ENCODE data around the gene TRIM9. TPM values are rescaled to one million over a fixed set of nuclear protein-coding genes. Genes with fewer than 3 reads are reported as not detected.

The TRIM9 gene
- total and polyA plus RNA-seq, 2 donors (not counting 3 experiments of a cell fraction or from before 2014, with no cell fraction given) = not detected

DNA sequence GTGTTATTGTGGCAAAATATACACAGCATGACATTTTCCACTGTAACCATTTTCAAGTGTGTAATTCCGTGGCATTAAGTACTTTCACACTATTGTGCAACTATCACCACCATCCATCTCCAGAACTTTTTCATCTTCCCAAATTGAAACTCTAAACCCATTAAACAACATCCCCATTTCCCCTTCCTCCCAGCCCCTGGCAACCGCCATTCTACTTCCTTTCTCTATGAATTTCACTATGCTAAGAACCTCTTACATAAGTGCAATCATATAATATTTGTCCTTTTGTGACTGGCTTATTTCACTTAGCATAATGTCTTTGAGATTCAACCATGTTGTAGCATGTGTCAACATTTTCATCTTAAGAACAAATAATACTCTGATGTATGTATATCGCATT, 82.8 kb downstream of the TRIM9 start:
- no peaks in the 10 kb centered on the region for H3K9me3 ChIP-seq (replicated peaks; ENCODE audit: control insufficient read depth, insufficient read depth, low read length)
- CTCF ChIA-PET = no interaction called here
- FAIRE-seq (no peak), DNase-seq (ENCODE audit: low read depth, low spot score) (no peak)
- POLR2A ChIA-PET = no interaction called here
- TF ChIP-seq CTCF (IDR thresholded peaks at IDR 0.05; ENCODE audit: extremely low read depth in 1 of 2, insufficient read depth in 1 of 2, low read depth in 1 of 2, low read length in 2 of 2) (no peak), MAX (IDR thresholded peaks at IDR 0.05; ENCODE audit: insufficient read depth, insufficient read length) (no peak), MYC (IDR thresholded peaks at IDR 0.05; ENCODE audit: low read depth, low read length) (no peak), FOS (IDR thresholded peaks at IDR 0.05; ENCODE audit: borderline replicate concordance, insufficient read depth, low read length) (no peak), GATA2 (IDR thresholded peaks at IDR 0.05; ENCODE audit: insufficient read depth, insufficient read length, low read depth, low read length) (no peak), POLR2AphosphoS5 (IDR thresholded peaks at IDR 0.05; ENCODE audit: insufficient read depth, low read depth, low read length) (no peak), JUN (IDR thresholded peaks at IDR 0.05; ENCODE audit: borderline replicate concordance, insufficient read depth, insufficient read length, low read depth) (no peak), POLR2A (IDR thresholded peaks at IDR 0.05; ENCODE audit: low read depth, low read length) (no peak), EZH2 (IDR thresholded peaks at IDR 0.05; ENCODE audit: borderline replicate concordance, low read depth, low read length, severe bottlenecking) (no peak)
- no peak overlapping the region for H2AFZ ChIP-seq (ENCODE audit: low read depth, low read length)
- no TSS peak for BruUV-seq (replicated peaks)
- no peak overlapping the region for H3K4me3 ChIP-seq (replicated peaks in 1 of 3; ENCODE audit: insufficient read depth in 1 of 3, low read depth in 1 of 3, low read length in 3 of 3)
- dilution Hi-C loops (cut with MboI; ENCODE audit: extremely low pct_ligation_motif_present, low sequenced_read_pairs) = no loop called here
- no peaks in the 10 kb centered on the region for H3K4me1 ChIP-seq (ENCODE audit: control insufficient read depth, extremely low read depth, insufficient read depth, low read length)
- H4K20me1 ChIP-seq (replicated peaks; ENCODE audit: control insufficient read depth, extremely low read depth, insufficient read depth, low read length) = no peaks in the 10 kb centered on the region
- H3K79me2 ChIP-seq (ENCODE audit: control insufficient read depth, insufficient read depth, low read length) = no peaks in the 10 kb centered on the region
- no peak overlapping the region for H3K27ac ChIP-seq (ENCODE audit: insufficient read depth, low read depth, low read length)
- H3K27me3 ChIP-seq (ENCODE audit: control insufficient read depth in 2 of 2, insufficient read depth in 2 of 2, low read length in 2 of 2) = peaks cover 6 to 12% of the 10 kb centered on the region in 2 experiments
- H3K9ac ChIP-seq (replicated peaks; ENCODE audit: extremely low read depth, insufficient read depth, low read length) = no peak overlapping the region
- no peaks in the 10 kb centered on the region for H3K36me3 ChIP-seq (ENCODE audit: control insufficient read depth in 2 of 2, extremely low read depth in 1 of 2, insufficient read depth in 2 of 2, low read length in 2 of 2)
- intact Hi-C loops (cut with micrococcal nuclease) = no loop called here
- H3K9me1 ChIP-seq (replicated peaks; ENCODE audit: control insufficient read depth, extremely low read depth, insufficient read depth, low read length) = no peaks in the 10 kb centered on the region
- H3K4me2 ChIP-seq (ENCODE audit: insufficient read depth, low read length) = no peak overlapping the region

Data from endothelial cell of umbilical vein (primary cell).